Epithelial cell of prostate (primary cell): ENCODE data around the gene INSC.

Experiments
- DNase-seq: peaks from one replicate; pipeline ENCODE4 v3.0.0-alpha.2; 2011; ENCODE audit warnings: low read depth, low spot score
- H3K27ac ChIP-seq: fragments of 450-650 bp; 2 replicates; pipeline ENCODE4 v1.5.1; 2017; ENCODE audit warnings: mild to moderate bottlenecking

Gene INSC

GRCh38 chr11:15206791-15207190 is 92.1 kb downstream of the INSC start:
- DNase-seq, result no peak
- no peak overlapping the region for H3K27ac ChIP-seq

DNA sequence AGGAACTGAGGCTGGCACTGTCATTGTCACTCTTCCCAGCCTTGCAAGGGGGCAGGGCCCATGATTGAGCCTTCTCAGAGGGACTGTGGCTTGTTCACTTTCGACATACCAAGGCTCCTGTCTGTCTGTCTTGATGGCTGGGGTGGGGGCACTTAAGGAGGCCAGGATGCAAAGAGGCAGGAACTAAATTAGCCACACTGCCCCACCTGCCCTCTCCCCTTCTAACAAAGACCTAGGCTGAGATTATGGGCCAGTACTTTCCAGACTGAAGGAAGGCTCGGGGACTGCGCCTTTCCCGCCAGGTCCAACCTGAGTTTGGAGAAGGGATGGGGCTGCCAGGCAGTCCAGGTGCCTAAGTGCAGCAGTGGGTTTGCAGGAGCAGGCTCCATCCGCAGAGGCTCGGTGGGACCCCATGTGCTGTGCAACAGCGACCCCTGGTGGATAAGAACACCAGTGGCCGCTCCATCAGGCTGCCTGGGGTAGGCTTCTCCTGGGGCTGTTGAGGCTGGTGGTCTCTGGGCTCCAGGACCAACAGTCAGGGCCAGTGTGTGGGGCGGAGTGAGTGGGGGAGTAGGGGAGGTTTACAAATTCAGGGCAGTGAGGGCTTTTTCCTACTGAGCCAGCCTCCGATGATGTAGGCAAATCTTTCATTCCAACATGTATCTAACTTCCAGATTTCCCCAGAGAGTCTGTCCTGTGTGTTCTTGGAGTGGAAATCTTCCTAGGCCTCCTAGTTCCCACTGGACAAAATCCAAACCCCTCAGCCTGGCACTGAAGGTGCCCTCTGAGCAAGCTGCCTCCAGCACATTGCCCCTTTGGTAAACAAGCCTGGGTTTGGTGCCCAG is 93.9 kb downstream of the INSC start:
- H3K27ac ChIP-seq, result no peak overlapping the region
- DNase-seq, result no peak

DNA sequence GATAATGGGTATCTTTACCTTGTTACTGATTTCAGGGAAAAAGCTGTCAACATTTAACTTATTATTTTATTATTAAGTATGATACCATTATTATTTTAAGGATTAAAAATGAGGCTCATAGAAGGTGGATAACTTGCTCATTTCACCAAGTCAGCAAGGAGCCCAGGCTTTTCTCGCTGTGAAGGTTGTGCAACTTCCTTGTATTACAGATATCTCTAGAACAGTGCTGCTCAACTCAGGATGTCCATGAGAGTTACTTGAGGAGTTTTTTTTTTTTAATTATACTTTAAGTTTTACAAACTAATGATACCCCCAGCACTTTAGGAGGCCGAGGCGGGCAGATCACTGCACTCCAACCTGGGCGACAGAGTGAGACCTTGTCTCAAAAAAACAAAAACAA is 98.2 kb downstream of the INSC start:
- no peak for DNase-seq

DNA sequence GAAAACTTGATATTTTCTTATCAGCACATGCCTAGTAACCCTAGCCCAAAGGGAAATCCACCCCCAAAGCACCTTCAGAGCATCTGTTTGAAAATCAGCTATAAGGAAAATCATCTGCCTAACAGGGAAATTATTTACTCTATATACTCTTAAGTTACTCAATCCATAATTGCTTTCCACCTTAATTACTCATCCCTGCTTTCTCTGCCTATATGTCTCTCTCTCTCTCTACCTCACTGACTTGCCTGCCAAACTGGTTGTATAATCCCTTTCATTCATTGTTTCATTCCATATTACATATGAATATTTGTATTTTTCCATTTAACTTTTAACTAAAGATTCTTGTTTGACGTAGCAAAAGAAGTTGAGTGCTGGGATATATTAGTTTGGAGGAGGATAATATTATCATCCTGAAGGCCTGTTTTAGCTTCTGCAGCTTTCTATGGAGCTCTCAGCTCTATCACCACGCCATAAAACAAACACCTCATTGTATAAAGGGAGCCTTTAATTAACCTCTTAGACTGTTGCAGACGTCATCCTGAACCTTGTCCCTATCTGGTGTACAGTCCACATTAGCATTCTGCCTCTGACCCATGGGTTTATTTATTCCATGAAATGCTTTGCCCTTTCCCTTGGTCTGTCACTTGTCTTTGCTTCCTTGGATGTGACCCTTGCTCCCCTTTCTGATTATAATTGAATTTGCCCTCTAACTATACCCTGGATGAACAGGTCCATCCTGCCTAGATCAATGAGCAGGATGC is 98.9 kb downstream of the INSC start:
- H3K27ac ChIP-seq, result no peak overlapping the region
- no peak for DNase-seq

More for the DNA sequence above, 98.2 kb downstream of the INSC start:
- no peak overlapping the region for H3K27ac ChIP-seq

DNA sequence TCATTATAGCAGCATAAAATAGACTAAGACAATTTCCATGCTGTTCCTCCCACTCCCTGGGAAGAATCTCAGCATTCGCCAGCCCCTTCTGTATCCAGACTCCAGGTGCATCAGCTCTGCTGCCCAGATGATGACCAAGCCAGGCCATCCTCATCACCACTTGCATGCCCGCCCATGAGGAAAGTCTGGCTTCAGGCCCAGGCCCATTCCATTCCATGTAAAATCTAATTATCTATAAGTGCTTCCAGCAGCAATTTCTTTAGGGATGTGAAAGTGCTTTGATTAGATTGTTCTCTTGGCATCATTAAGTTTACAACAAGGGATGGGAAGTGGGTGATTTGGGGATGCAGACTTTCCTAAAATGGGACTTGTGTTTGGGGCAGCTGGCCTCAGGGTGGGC is 100.3 kb downstream of the INSC start:
- H3K27ac ChIP-seq, result no peak overlapping the region
- DNase-seq, result no peak

GRCh38 chr11:15216678-15217077 is 102.0 kb downstream of the INSC start:
- H3K27ac ChIP-seq, result no peak overlapping the region
- DNase-seq, result no peak

DNA sequence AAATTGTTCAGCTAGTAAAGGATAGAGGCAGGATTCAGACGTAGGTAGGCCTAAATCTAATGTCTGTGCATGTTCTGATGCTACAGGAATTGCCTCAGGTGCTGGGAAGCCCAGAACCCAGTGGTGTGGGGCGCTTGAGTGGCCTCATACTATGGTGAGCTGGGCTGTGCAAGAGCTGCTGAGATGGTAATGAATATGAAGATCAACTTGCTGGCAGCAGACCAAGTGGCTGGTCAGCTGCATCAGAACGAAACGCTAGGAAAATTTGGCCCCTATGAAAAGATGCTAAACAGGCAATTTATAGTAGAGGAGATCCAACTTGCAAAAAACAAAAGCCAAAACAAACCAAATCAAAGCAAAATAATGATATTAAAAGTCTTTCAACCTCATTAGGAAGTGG is 102.7 kb downstream of the INSC start:
- no peak for DNase-seq
- no peak overlapping the region for H3K27ac ChIP-seq

- no peak overlapping the region for H3K27ac ChIP-seq
- DNase-seq, result no peak
These were observed 108.1 kb downstream of the INSC start for GRCh38 chr11:15222777-15223176.

DNA sequence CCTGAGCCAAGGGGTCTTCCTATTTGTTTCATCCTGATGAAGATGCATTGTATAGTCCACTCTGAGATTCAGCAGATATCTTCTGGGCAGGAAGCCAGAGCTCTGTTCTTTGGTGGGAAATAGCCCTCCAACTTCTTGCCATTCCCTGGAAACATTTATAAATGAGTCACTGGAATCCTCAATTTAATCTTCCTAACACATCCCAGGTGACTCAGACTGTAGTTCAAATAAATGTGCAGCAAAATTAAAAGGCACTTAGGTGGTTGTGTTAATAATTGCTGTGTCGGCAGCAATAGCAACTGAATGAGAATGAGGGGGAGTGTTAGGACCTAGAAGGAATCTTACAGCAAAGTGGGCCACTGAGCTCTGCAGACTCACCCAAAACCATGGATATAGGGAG is 108.6 kb downstream of the INSC start:
- no peak for DNase-seq
- H3K27ac ChIP-seq, result no peak overlapping the region

GRCh38 chr11:15224466-15224865 is 109.7 kb downstream of the INSC start:
- DNase-seq, result no peak

GRCh38 chr11:15227011-15227410 is 112.3 kb downstream of the INSC start:
- no peak for DNase-seq
- H3K27ac ChIP-seq, result no peak overlapping the region

More at GRCh38 chr11:15224466-15224865, 109.7 kb downstream of the INSC start:
- H3K27ac ChIP-seq, result no peak overlapping the region

- DNase-seq, result no peak
- no peak overlapping the region for H3K27ac ChIP-seq
These were observed 113.7 kb downstream of the INSC start for GRCh38 chr11:15228331-15228849.

DNA sequence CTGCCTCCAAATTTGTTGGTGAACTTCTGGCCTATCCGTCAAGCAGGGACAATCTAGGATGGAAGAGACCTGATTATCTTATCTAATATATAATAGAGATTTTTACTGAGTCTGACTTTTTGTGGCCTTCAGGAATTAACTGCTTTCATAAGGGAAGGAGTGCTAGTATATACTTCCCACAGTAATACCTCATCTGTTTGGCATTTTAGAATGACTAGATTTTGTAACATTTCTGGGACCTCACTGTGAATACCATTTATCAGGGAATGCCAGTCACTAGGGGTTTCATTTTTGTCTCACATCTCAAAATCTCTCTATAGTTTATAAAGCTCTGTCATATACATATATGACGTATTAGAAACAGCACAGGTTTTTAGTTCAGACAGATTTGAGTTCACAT is 114.3 kb downstream of the INSC start:
- H3K27ac ChIP-seq, result no peak overlapping the region
- DNase-seq, result no peak

- no peak for DNase-seq
- H3K27ac ChIP-seq, result no peak overlapping the region
These were observed 117.8 kb downstream of the INSC start for GRCh38 chr11:15232496-15232895.

DNA sequence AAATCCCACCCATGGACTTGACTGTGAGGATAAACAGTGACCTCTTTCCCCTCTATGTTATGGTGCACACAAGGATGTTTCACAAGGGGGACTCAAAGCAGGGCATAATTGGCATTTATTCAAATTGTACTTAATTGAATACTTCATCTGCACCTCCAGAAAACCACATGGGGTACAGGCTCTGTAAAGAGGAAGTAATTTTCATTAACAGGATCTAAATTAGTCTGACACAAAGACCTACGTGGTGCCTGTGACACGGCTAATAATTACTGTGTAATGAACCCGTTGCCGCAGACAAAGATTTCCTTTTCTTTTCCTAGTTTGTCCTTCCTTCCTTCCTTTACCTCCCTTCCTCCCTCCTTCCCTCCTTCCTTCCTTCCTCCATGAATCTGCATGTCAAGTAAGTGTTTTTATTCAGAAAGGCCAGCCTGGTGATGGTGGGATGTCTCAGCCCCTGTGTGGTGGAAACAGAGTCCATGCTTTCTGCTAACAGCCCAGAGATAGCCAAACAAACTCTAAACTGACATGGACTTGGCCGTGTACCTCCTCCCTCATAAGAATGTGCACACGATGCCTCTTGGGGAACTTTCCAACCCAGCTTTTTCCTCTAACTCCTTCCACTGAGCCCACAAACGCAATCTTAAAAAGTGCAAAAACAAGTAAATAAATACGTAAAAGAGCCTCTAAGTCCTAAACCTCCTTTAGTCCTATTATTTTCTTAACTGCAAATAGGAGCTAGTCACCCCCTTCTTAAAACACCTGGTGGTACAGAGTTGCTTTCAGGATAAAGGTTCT is 118.8 kb downstream of the INSC start:
- DNase-seq, result no peak
- H3K27ac ChIP-seq, result no peak overlapping the region

DNA sequence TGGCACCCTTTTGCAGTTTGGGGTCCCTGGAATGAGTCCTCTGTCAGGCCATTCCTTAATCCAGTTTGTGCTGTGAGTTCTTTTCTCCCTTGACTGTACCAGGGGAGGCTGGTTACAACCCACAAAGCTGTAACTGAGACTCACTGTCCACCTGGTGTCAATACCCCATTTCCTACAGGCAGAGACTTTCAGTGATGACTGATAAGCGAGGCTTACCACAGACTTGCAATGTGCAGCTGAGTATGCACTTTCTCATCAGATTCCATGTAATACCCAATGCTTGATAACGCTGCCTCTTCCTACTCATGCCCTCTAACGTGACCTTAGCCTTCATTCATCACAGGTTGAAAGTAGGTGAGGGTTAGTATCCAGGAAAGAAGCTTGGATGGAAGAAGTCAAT is 120.1 kb downstream of the INSC start:
- H3K27ac ChIP-seq, result no peak overlapping the region
- DNase-seq, result no peak

DNA sequence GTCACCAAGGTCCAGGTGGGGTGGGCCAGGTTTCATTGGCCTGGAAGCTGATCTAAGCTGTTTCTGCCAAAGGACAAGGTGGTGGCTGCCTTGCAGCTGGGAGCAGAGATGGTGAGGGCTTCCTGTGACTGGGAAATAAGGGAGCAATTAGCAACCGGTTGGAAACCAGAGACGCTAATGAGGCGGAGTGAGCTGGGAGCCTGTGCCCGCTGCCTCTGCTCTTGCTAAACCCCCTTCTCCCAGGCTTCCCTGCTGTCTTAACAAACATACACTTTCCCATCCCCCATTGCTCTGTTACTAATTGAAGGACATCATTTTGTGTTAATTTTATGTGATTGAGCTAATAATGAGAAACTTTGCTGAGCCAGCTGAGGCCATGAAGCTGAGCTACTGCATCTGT is 121.8 kb downstream of the INSC start:
- no peak for DNase-seq
- no peak overlapping the region for H3K27ac ChIP-seq

- DNase-seq, result no peak
- H3K27ac ChIP-seq, result no peak overlapping the region
These were observed 124.1 kb downstream of the INSC start for GRCh38 chr11:15238856-15239255.

DNA sequence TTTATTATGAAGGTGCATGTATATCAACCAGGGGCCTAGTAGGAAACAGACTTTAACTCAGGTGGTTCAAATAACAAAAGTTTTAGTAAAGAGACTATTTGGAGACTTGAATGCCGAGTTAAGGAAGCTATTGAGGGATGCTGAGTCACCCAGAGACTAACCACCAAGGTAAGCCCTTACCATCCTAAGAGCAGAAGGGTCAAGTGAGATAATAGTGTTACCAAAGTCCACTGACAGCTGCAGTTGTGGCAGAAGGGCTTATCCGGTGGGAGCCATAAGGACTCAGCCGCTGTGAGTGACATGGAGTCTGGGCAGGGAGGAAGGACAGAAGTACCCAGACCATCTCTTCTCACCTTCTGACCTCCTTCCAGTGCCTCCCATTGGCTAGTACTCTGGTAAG is 134.0 kb downstream of the INSC start:
- no peak overlapping the region for H3K27ac ChIP-seq
- no peak for DNase-seq

DNA sequence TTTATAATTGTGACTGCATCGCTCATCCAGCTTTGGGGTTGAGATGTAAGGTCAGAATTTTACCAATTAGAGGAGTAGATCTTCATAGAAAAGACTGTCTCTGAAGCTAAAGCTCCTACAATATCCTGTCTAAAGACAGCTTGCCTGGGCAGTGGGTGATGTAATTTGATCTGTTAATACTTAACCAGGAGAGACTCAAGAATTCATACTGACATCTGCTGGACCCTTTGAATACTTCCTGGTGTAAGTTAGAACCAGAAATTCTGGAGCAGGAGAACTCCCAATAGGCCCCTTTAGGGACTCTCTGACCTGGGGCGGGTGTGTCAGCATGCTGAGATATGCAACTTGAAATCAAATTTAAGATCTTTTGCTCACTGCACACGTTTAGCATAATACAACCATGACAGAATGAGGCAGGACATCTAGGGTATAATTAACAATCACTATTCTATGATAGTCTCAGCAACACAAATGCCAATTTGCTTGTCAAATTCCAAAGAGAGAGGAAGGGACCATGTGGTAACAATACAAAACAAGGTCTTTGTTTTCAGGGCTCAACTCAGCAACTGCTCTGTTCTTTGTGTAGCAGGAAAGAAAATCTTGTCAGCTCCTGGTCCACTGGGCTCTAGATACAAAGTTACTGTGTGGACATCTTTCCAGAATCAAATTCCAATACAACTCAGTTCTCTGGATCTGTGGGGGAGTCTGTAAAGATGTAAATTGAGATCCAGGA is 143.9 kb downstream of the INSC start:
- H3K27ac ChIP-seq, result no peak overlapping the region
- peak; percentile 12 for DNase-seq
